NCI-H82 treated with DMSO at 0.1 percent for 48 hours (cell line): Measurements from ENCODE around the gene CYP2C18.
"Not testable (repeated sequence)": the region's sequence is repeated elsewhere in the genome, so short reads cannot be mapped to it uniquely, and the experiment has no call there.

Experiments used
- DNase-seq: peaks from one replicate; lab custom pipeline; 2025; ENCODE audit not compliant: unreplicated experiment; lab: John Stamatoyannopoulos, UW

The CYP2C18 gene

DNA sequence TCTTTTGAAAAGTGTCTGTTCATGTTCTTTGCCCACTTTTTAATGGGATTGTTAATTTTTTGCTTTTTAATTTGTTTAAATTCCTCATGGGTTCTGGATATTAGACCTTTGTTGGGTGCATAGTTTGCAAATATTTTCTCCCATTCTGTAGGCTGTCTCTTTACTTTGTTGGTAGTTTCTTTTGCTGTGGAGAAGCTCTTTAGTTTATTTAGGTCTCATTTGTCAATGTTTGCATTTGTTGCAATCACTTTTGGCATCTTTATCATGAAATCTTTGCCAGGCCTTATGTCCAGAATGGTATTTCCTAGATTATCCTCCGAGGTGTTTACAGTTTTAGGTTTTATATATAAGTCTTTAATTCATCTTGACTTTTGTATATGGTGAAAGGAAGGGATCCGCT, 55.1 kb downstream of the CYP2C18 start:
- DNase-seq: no peak

DNA sequence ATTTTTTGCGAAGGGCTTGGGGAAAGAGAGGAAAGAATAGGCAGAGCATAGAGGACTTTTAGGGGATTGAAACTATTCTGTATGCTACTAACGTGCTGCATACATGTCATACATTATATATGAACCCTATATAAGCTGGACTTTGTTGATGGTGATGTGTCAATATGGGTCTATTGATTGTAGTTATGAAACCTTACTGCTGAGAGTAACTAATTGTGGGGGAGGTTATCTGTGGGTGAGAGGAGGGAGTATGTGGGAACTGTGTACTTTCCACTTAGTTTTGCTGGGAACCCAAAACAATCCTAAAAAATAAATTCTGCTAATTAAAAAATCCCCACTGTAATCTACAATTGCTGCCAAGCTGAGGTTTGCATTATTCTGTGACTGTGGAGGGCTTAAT, 63.6 kb downstream of the CYP2C18 start:
- no peak for DNase-seq

DNA sequence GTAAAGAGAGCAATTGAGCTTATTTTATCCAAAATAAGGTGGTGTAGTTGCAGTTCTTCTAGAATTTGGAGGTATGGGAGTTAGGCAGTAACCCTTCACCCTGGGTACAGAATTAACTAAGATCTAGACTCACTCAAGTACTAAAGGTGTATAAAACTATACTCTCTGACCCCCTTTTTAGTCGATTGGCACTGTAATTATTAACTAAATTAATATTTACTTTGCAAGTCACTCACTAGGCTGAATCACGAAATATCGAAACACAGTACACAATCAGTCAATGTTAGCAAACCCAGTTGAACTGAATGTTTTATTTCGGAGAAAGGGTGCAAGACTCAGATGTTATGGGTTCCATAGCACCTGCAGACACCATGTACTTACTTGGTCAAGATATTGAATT, 64.3 kb downstream of the CYP2C18 start:
- DNase-seq: no peak

DNA sequence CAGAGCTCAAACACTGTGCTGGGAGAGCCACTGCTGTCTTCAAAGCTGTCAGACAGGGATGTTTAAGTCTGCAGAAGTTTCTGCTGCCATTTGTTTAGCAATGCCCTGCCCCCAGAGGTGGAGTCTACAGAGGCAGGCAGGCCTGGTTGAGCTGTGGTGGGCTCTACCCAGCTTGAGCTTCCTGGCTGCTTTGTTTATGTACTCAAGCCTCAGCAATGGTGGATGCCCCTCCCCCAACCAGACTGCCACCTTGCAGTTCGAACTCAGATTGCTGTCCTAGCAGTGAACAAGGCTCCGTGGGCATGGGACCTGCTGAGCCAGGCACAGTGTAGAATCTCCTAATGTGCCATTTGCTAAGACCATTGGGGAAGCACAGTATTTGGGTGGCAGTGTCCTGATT, 74.4 kb downstream of the CYP2C18 start:
- DNase-seq: no peak

GRCh38 chr10:94760586-94761178, 77.2 kb downstream of the CYP2C18 start:
- no peak for DNase-seq

DNA sequence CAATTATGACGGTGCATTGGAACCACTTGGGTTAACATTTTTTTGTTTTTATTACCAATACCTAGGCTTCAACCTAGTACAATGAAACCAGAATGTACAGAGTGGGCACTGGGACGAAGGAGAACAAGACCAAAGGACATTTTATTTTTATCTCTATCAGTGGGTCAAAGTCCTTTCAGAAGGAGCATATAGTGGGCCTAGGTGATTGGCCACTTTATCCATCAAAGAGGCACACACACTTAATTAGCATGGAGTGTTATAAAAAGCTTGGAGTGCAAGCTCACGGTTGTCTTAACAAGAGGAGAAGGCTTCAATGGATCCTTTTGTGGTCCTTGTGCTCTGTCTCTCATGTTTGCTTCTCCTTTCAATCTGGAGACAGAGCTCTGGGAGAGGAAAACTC, 78.9 kb downstream of the CYP2C18 start, which contains the start of gene CYP2C19:
TSS of gene CYP2C19 (plus strand) at position 289 of the 400 bp plus-strand sequence. CDS start at position 314, 25 bp downstream.
- DNase-seq: no peak

DNA sequence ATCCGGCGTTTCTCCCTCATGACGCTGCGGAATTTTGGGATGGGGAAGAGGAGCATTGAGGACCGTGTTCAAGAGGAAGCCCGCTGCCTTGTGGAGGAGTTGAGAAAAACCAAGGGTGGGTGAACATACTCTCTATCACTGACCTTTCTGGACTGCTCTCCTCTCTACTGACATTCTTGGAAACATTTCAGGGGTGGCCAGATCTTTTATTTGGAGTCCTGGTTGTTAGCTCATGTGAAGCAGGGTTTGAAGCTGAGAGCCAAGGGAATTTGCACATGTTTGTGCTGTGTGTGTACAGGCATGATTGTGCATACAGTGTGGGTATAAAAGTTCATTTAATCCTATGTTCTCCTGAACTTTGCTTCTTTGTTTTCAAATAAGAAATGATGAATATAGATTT, 91.9 kb downstream of the CYP2C18 start:
- not testable (repeated sequence) for DNase-seq

GRCh38 chr10:94777886-94778458, 94.4 kb downstream of the CYP2C18 start:
- DNase-seq: no peak

DNA sequence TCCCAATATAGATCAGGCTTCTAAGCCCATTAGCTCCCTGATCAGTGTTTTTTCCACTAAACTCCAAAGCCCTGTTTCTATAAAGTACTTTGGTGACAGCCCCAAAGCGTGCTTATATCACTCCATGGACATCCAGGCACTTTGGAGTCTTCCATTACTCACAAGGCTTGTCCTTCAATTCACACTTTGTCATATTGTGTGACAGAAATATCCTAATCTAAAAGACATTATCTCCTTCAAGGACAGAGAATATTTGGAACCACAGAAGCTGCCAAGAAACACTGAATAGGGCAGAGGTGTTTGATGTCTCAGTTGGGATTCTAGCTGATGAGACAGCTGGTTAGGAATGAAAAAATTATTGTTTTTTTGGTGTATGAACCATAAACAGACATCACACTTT, 97.3 kb downstream of the CYP2C18 start:
- DNase-seq: no peak

- DNase-seq: no peak
Measured at GRCh38 chr10:94784256-94784655, 100.7 kb downstream of the CYP2C18 start.

DNA sequence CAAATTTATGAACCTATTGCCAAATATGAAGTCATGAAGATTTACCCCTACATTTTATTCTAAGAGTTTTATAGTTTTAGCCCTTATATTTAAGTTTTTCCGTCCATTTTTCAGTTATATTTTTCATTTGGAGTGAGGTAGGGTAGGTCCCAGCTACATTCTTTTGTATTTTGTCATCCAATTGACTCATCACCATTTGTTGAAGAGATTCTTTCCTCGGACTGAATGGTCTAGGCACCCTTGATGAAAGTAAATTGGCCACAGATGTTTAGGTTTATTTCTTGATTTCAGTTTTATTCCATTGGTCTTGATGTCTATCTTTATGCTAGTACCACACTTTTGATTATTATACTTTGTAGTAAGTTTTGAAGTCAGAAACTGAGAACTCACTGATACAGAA, 101.7 kb downstream of the CYP2C18 start:
- no peak for DNase-seq
